Measurements from ENCODE around the gene TMPRSS12.

GRCh38 chr12:50927766-50928224, 85.1 kb downstream of the TMPRSS12 start:
- TF ChIP-seq, protein P1, sequence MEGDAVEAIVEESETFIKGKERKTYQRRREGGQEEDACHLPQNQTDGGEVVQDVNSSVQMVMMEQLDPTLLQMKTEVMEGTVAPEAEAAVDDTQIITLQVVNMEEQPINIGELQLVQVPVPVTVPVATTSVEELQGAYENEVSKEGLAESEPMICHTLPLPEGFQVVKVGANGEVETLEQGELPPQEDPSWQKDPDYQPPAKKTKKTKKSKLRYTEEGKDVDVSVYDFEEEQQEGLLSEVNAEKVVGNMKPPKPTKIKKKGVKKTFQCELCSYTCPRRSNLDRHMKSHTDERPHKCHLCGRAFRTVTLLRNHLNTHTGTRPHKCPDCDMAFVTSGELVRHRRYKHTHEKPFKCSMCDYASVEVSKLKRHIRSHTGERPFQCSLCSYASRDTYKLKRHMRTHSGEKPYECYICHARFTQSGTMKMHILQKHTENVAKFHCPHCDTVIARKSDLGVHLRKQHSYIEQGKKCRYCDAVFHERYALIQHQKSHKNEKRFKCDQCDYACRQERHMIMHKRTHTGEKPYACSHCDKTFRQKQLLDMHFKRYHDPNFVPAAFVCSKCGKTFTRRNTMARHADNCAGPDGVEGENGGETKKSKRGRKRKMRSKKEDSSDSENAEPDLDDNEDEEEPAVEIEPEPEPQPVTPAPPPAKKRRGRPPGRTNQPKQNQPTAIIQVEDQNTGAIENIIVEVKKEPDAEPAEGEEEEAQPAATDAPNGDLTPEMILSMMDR (IDR thresholded peaks at IDR 0.05), result no peak
- TF ChIP-seq POLR2A (IDR thresholded peaks at IDR 0.05), result no peak
